Fibroblast of skin of right quadriceps (primary cell): ENCODE data around the gene SLC7A5.
"Not testable (repeated sequence)": the region's sequence is repeated elsewhere in the genome, so short reads cannot be mapped to it uniquely, and the experiment has no call there.

Experiments
- DNase-seq: peaks from one replicate; pipeline ENCODE4 v3.0.0-alpha.2; 2013

The SLC7A5 gene

GRCh38 chr16:87789437-87790291 lies 79.6 kb downstream of the SLC7A5 start:
- peak; percentile 61 for DNase-seq

- DNase-seq = not testable (repeated sequence)
These were observed 80.4 kb downstream of the SLC7A5 start for GRCh38 chr16:87788730-87789436.

GRCh38 chr16:87787451-87788091 lies 81.7 kb downstream of the SLC7A5 start:
- DNase-seq = not testable (repeated sequence)

- DNase-seq = no peak
These were observed 84.5 kb downstream of the SLC7A5 start for GRCh38 chr16:87784812-87785211.

GRCh38 chr16:87782033-87782432 lies 87.3 kb downstream of the SLC7A5 start:
- DNase-seq = no peak

GRCh38 chr16:87780385-87780989 lies 88.8 kb downstream of the SLC7A5 start:
- DNase-seq = peak; percentile 59
